ENCODE measurements around the gene ATP10B.

DNA sequence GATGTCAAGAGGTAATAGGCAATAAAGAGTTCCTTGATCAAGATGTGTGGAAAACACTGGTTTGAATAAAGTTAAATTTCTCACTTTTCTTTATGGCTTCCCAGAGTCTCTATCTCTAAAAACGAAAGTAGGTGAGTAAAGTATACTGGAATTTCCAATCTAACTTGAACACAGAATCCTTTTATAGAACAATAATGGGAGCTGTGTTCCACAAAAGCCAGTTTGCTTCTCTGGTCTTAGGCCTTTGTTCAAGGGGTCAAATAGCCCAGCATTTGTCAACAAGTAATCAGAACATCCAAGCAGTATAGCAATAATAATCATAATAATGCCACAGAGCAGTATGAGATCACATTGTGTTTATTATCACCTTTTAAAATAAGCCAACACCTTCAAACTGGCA is 20.2 kb downstream of the ATP10B start:
- TF ChIP-seq EP300 (IDR thresholded peaks at IDR 0.05) (no peak), CTCF (IDR thresholded peaks at IDR 0.05) (no peak)
